ENCODE results near the gene CTAGE6. TPM values are rescaled to one million over a fixed set of nuclear protein-coding genes. Genes with fewer than 3 reads are reported as not detected.

CTAGE6 gene
- total RNA-seq, 2 donors from 2014 or later: 0.79 to 2.8 TPM

Other genes starting within 250 kb of the CTAGE6 start
- gene CTAGE15, start 185.9 kb downstream of the CTAGE6 start, total RNA-seq: under 1 TPM in 1 of 2 donors, not detected in 1; 0.58 TPM
- 10 to 100 TPM; 36.5 to 44.7 TPM for gene TCAF2, start 136.7 kb downstream of the CTAGE6 start, total RNA-seq
- 10 to 100 TPM; 13.2 to 18.5 TPM for gene TCAF1, start 144.5 kb upstream of the CTAGE6 start, total RNA-seq
- gene OR2F2, start 177.5 kb upstream of the CTAGE6 start, total RNA-seq: not detected
- gene OR2F1, start 197.1 kb upstream of the CTAGE6 start, total RNA-seq: not detected
- not detected for gene OR6B1, start 242.6 kb upstream of the CTAGE6 start, total RNA-seq

All from activated T-cell treated with anti-CD3 and anti-CD28 coated beads, Interleukin-2, amount 50 U/mL, for 72 hours (primary cell).